Left ventricle myocardium superior (tissue), 1 donor: Measurements from ENCODE around the gene ABR. TPM values are rescaled to one million over a fixed set of nuclear protein-coding genes. Genes with fewer than 3 reads are reported as not detected.
"Not testable (repeated sequence)": the region's sequence is repeated elsewhere in the genome, so short reads cannot be mapped to it uniquely, and the experiment has no call there.

Experiments used
- ATAC-seq: fragments of 200-7000 bp; cut with Tn5 transposase; one replicate; pipeline ENCODE4 v1.9.1; 2020; ENCODE audit warnings: mild to moderate bottlenecking, moderate library complexity
- DNase-seq: peaks from one replicate; pipeline ENCODE4 v3.0.0-alpha.2; 2020
- intact Hi-C: fragments of 100-400 bp; cut with micrococcal nuclease; formaldehyde crosslinking; loops from one replicate; pipeline ENCODE4 v1.11.0; 2022
- total RNA-seq: library from RNA; stranded (reverse); fragmentation: NEBNext Ultra II Directional; extraction: Animal tissue kit (Norgen Biotek cat#: 25700); gene quantifications from one replicate; pipeline ENCODE4 v1.2.1, GENCODE V29; 2021
- donor health status: DM: no; HTN: yes; CAD: no; lungs with severe emphysema.

ABR gene
- total RNA-seq, 1 donor from 2014 or later, result 167 TPM

DNA sequence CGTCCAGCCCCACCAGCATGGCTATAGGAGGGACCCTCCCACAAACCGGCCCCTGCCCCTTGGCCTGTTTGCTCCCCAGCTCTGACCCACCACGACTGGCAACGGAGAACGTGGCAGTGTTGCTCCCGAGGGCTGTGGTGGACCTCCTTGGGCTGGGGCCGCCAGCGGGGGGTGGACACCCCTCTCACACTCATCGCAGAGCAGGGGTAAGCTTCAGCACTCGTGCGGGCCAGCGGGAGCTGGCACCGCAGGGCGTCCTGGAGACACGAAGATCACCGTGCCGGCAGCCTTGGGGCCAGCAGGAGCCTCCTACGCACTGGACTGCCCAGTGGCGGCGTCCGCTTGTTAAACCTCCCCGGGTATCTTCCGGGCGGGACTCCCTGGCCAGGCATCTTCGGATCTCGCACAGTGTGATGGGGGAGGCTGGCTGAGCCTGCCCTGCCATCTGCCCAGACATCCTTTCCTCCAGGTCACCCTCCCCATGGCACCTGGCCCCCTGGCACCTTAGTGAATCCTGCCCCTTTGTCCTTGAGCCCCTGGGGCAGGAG is 53.5 kb downstream of the ABR start:
- no peak for DNase-seq
- no peak for ATAC-seq

DNA sequence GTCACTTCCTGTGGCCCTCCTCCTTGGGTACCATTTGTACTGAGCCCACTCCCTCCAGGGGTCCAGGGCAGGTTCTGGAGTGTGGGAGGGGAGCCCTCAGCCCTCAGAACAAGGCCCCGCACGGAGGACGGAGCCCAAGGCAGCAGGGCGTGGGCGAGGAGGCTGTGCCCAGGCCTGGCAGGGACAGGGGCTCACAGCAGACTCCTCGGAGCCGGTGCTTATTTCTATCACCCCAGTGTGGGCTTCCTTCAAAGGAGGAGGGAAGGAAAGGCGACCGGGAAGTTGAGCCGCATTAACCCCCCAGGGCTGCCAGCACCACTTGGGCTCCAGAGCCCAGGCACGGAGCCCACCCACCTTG is 54.0 kb downstream of the ABR start:
- intact Hi-C loops, result no loop called here
- no peak for DNase-seq
- ATAC-seq, result no peak

More for the DNA sequence above, 53.5 kb downstream of the ABR start:
- intact Hi-C loops, result no loop called here

DNA sequence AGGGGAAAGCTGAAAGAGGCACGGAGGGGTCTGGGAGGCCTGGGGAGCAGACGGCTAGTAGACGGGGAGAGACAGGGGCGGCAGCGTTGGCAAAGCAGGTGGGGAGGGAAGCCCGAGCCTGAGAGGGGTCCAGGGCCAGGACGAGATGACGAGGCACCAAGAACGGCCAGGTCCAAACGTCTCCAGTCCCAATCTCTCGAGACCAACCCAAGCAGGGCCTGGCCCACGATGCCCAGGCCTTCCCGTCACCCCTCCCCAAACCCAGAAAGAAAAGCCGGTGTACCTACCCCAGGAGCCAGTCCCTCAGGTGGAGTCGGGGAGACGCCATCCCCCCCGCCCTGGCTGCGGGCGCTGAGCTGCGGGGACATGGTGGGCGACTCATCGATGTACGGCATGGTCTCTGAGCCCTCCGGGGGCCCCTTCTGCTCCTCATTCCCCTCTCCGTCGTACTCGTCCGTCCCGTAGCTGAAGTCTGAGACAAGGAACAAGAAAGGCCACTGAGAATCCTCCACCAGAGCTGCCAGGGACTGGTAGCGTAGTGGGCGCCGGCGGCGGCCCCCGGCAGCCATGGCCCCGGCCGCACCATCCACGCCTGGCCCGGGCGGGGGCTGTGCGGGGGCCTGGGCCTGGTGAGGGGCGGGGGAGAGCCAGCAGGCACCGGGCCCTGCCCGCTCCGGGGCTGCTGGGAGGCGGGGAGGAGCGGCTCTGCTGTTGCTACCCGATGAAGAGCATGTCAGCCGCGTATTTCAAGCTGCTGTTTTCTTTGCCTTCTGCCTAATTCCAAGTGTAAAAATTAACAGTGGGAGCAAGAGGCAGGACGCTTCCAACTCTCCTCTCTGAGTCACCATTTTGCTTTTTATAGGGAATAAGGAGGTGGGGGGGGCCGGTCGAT is 54.6 kb downstream of the ABR start:
- intact Hi-C loops, result loop anchor here (5.0 kb wide), 1 partner anchor 62 kb away; no protein-coding TSS in a partner anchor

DNA sequence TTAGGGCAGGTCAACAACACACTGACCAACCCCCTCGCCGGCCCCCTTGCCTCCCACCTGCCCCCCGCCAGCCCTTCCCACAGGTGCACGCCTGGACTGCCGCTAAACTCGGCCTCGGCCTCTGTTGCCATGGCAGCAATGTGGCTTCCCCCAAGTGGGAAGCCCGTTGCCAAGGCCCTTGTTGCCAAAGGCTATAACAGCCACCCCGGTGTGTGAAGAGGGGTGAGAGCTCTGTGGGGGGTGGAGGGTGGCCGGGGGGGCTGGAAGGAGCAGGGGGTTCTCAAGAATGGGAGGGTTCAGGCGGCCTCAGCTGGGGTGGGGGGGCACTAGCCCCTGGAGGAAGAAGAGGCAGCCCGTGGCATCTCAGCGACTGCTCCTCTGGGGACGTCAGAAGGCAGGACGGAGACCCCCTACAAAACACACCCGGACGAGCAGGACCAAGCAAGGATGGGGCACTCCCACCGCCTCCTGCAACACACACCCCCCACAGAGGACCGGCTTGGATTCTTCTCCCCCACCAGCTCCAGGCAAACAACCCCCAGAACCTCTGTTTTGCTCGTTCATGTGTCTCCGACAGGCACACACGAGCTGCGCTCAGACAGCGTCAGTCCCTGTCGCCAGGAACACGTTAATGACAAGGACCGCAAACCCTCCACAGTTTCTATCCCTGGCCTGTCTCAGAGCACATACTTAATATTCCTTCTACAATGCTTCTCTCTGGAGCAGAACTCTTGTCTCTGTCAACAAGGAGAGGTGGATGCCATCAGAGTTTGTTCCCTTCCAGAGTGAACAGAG is 55.7 kb downstream of the ABR start:
- intact Hi-C loops, result loop anchor here (5.0 kb wide), 1 partner anchor 63 kb away; no protein-coding TSS in a partner anchor
- DNase-seq, result no peak
- ATAC-seq, result no peak

More for the DNA sequence above, 54.6 kb downstream of the ABR start:
- ATAC-seq (no peak), DNase-seq (no peak)

DNA sequence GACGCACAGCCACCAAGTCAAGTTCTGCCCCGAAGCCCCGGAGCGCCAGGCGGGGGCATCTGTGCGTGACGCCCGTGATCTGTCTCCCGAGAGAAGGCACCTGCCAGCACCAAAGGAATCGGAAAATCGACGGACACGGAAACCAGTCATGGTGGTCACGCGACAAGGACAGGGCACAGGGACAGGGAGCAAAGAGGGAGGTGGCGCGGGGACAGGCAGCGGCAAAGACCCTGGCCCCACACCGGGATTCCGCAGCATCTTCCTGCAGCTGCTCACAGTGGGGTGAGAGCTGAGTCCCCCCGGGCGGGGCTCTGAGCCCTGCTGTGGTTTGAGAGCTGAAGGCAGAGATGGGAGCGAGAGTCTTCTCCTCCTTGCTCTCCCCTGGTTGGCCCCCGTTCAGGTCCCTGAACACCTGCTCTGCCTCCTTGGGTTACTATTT is 56.4 kb downstream of the ABR start:
- DNase-seq (no peak), ATAC-seq (no peak)
- intact Hi-C loops, result loop anchor here (5.0 kb wide), 1 partner anchor 64 kb away; no protein-coding TSS in a partner anchor

DNA sequence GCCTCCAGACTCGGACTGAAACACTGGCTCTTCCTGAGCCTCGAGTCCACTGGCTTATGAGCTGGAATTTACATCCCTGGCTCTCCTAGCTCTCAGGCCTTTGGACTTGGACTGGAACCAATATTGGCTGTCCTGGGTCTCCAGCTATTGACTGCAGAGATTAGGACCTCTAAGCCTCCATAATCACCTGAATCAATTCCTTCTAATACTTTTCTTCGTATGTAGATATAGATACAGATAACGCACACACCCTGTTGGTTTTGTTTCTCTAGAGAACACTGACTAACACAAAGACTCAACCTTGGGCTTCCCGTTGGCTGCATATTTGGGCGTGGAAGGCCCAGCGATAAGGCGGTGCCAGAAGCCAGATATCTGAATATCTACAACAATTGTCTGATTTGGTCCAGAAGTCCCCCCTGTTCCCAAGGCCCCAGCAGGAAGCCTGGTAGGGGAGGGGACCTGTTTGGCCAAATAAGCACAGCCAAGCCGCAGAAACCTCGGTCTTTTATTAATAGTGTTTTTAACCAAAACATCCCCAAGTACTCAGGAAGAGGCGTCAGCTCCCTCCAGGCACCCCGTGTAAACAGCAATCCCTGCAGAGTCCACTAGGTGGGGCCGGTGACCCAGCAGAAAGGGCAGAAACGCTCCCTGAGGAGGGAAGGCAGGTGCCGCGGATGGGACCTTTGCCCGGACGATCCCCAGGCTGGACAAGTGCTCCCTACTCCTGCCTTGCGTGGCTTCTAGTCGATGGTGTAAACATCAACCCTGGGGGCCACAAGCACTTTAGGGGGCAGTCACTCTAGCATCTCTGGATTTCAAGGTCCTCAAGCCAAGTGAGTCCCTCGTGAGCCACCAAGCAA is 57.0 kb downstream of the ABR start:
- intact Hi-C loops, result loop anchor here (5.0 kb wide), 1 partner anchor 65 kb away; no protein-coding TSS in a partner anchor
- ATAC-seq, result peak; percentile 88
- peak; percentile 89 for DNase-seq

DNA sequence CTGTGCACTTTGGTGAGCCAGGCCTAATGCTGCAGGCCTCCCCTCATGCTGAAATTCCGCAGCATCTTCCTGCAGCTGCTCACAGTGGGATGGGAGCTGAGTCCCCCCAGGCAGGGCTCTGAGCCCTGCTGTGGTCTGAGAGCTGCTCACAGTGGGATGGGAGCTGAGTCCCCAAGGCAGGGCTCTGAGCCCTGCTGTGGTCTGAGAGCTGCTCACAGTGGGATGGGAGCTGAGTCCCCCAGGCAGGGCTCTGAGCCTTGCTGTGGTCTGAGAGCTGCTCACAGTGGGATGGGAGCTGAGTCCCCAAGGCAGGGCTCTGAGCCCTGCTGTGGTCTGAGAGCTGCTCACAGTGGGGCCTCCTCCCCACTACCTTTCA is 58.4 kb downstream of the ABR start:
- not testable (repeated sequence) for DNase-seq, ATAC-seq
- intact Hi-C loops, result loop anchor here (5.0 kb wide), 1 partner anchor 66 kb away; no protein-coding TSS in a partner anchor

DNA sequence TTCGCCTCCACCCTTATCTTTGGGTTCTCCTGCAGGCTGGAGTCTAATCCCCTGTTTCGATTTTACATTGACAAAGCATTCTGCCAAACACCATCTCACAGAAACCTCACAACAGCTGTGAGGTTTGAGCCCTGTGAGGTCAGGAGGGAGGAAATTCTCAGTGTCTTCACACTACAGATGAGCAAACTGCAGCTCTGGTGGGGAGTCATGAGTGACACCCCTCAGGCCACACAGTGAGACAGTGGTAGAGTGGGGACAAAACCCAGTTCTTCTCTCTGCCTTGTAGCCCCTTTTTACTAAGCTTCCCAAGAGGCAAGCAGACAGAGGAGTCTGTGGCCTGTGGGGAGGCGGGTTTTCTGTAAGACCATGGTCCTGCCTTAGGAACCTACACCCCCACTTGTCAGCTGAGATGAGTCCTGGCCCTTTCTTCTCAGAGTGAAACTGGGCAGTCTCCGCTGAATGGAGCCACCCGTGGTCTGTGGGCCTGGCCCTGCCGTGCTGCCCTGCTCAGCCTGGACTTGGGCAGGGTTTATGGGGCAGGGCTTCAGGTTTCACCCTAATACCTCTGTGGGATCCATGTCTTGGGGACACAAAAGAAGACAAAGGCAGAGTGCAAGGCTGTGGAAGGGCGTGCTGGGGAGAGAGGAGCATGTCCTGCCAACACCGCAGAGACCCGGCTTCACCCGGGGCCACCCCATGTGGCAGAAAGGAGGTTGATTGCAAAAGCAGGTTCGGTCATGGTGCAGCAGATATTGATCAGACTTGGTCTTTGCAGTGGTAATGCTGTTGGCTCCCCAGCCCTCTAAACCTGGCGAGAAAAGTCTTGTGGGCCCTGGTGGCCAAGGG is 59.0 kb downstream of the ABR start:
- intact Hi-C loops, result loop anchor here (5.0 kb wide), 1 partner anchor 66 kb away; no protein-coding TSS in a partner anchor
- no peak for ATAC-seq

DNA sequence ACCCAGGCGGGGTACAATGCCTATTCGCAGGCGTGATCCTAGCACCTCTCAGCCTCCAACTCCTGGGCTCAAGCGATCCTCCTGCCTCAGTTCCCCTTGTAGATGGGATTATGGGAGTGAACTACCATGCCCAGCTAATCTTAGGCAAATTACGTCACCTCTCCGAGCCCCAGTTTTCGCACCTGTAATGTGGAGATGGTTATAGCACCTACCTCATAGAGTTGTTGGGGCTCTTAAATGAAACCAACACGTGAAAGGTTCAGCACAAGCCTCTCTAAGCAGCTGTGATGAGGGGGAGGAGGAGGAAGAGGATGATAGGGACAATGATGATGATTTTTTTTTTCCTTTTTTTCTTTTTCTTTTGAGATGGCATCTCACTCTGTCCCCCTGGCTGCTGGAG is 59.9 kb downstream of the ABR start:
- DNase-seq, result no peak
- ATAC-seq, result no peak
- intact Hi-C loops, result loop anchor here (5.0 kb wide), 1 partner anchor 67 kb away; no protein-coding TSS in a partner anchor

More for the DNA sequence above, 59.0 kb downstream of the ABR start:
- no peak for DNase-seq

DNA sequence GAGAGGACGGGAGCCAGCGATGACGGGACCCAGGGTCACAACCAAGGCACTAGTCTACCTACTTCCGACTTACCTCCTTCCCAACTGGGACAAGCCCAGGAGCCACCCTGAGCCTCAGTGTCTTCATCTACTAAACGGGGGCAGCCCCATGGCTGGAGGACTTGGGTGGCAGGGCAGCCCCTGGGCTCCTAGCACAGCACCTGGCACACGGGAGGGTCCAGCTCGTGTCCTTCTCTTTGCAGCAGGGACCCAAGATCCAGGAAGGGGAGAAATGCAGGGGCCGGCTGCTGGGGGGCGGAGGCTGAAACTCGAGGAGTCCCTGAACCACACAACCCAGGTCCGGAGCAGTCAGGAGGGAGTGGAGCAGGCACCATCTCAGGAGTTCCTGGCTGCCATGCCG is 63.2 kb downstream of the ABR start:
- no peak for ATAC-seq
- no peak for DNase-seq
- intact Hi-C loops, result no loop called here

DNA sequence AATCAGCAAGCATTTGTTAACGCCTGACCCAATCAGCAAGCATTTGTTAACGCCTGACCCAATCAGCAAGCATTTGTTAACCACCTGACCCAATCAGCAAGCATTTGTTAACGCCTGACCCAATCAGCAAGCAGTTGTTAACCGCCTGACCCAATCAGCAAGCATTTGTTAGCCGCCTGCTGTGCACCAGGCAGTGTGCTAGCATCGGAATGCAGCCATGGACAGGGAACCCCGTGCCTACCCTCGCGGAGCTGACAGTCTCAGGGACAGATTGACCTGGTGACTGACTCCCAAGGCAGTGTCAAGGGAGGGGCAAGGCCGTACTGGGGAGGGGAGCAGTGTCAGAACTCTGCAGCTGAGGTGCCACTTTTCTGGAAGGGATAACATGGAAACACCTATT is 66.9 kb downstream of the ABR start:
- DNase-seq (no peak), ATAC-seq (no peak)
- intact Hi-C loops, result no loop called here

DNA sequence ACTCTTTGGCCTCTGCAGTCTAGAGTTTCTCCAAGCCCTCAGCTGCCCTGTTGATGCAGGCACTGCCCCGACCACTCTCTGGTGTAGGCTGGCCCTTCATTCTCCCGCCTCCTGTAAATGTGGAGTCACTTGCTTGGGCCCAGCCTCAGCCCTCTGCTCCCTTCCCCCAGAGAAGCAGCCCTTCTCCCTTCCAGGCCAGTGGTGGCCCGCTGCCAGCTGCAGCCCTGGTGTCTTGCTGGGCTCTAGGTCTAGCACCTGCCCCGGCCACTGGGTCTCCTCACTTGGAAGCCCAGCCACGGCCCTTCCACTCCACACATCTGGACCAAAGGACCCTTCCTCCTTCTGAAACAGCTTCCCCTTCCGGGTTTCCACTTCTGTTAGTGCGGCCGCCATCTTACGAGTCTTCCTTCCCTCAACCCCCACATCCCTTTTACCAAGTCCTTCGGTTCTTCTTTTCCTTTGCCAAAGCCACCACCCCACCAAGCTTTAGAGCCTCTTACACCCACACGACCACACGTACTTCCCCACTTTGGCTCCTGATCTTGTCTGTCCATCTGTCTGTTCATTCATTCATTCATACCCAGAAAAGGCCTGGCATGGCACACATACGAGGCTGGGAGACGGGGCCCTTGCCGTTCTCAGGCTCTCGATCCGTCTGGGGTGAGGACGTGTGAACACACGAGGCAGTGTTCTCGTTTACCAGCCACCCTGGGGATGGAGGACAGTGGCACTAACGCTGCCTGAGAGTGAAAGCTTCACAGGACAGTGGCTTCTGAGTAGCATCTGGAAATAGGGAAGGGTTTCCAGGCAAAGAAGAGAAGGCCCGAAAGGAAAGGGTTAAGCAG is 68.0 kb downstream of the ABR start:
- no peak for ATAC-seq
- intact Hi-C loops, result no loop called here
- DNase-seq, result peak; percentile 79

DNA sequence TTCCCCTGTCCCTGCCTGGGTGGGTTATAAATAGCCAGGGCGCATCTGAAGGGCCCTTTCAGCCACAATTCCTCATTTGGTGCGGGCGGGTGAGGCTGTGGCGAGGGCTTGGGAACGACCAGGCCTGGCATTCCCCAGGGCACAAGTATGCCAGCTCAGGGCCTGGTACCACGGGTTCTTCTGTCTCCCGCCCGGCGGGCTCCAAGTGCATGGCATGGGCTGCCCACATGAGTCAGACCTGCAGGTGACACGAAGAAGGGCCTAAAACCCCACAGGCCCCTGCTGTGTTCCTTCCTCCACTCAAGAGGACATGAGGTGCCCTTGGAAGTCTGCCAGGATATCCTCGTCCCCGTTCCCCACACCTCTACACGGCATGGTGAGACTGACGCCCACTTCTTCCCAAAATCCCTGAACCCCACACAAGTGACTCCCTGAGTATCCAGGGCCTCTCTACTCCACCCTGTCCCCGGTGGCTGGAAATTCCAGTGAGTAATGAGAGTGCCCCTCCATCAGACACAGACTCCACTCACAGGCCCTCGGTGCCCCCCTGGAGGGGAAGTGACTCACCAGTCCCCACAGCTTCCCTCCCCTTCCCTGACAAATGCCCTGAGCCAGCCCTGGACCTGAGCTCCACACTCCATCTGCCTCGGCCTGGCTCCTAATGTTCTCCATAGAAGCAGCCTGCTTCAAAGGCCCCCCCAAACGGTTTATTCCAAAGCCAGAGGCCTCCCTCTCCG is 68.8 kb downstream of the ABR start:
- ATAC-seq (peak; percentile 50), DNase-seq (peak; percentile 84)
- intact Hi-C loops, result no loop called here

DNA sequence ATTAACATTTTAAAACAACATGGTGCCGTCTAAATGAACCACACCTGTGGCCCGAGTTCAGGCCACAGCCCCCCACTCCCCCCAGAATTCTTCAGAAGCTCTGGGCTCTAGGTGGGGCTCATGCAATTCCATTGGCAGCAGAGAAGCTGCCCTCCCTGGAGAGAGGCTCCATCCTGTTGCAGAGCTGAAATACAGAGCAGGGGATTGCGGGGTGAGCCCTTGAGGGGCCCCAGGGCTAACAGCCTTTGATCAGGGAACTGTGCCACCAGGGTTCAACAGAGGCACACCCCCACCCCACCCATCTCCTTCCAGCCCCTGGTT is 69.3 kb downstream of the ABR start:
- ATAC-seq (no peak), DNase-seq (no peak)
- intact Hi-C loops, result no loop called here

DNA sequence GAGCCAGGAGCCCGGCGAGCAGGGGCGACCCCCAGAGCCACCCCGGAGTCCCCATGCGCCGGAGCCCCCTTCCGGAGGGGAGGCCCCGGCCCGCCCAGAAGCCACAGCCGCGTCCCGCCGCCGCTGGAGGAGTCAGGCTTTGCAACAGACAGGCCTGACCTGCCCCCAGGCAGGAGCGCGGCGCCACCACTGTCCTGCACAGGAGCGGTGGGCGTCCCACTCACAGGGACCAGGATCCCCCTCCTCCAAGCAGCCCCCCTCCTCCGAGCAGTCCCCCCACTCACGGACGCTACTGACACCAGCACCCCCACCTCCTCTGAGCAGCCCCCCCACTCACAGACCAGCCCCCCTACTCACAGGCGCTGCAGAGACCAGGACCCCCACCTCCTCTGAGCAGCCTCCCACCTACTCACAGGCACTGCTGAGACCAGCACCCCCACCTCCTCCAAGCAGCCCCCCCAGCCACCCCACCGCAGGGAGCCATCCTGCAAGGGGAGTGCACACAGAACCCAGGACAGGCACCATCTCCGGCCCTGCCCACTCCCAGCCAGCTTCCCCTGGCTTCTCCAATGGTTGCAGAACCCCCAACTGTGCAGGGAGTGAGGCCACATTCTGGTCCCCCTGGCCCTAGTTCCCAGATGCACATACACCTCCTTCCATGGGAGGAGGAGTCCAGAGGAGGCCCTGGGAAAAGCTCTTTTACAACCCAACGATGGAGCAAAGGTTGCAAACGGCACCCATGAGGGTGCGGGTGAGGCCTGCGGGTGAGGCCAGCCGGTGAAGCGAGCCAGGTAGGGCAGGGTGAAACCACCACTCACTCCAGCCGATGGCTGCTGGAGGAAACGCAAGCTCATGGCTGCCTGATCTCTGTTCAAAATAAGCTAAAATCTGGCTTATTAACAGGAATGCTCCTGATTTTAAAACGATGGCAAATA is 69.9 kb downstream of the ABR start:
- ATAC-seq (peak; percentile 8), DNase-seq (peak; percentile 37)
- intact Hi-C loops, result no loop called here
